Measurements from ENCODE around the gene SELENBP1.
"Not testable (repeated sequence)": the region's sequence is repeated elsewhere in the genome, so short reads cannot be mapped to it uniquely, and the experiment has no call there.

Gene SELENBP1

DNA sequence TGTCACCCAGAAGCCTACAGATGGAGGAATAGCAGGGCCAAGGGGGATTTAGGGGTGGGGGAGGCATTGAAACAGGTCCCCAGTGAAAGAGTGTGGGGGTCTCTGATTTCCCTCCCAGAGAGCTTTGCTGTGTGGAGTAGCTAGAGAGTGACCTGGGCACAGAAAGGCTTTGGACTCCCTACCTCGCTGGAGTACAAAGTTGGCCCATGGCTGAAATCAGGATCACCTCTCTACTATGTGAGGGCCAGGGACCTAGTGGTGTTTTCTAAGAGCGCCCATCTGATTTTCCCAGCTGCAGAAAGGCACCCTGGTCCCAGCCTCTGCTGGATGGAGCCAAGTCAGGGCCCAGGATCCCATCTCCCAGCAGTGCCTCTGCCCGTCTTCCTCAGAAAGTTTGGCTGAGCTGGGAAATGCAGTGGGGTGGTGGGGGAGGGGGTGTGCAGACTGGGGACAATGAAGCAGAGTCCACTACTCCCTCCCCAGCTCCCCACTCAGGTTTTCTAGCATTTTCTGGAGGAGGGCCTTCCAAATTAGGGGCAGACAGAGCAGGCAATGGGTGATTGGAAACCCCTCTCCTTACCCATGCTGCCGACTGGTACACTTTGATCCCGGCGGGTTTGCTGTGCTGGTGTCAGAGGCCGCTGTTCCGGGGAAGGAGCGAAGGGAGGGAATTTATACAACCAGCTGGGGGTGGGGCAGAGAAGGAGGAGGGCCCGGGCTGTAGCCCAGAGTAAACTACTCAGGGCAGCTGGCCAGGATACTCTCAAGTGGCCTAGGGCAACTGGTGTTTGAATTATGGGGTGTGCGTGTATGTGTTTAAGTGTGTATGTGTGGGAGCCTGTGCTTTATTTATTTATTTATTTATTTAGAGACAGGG lies at the start of gene SELENBP1:
Gene SELENBP1, minus strand, starts transcription at position 648 of the 877 bp plus-strand sequence. Its CDS starts 64 bp downstream, at position 584.
- no peak for FAIRE-seq

DNA sequence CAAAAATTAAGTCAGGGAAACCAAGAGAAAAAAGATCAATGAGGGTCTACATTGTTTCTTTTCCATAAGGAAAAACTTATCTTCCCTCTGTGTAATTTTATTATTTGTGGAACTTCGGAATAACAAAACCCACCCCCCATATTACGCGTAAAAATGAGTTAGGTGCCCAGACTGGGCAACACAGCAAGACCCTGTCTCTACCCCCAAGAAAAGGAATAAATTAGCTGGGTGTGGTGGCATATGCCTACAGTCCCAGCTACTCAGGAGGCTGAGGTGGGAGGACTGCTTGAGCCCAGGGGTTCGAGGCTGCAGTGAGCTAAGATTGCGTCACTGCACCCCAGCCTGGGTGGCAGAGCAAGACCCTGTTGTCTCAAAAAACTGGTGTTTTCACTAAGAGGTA lies 47.3 kb upstream of the SELENBP1 start:
- FAIRE-seq, result no peak

DNA sequence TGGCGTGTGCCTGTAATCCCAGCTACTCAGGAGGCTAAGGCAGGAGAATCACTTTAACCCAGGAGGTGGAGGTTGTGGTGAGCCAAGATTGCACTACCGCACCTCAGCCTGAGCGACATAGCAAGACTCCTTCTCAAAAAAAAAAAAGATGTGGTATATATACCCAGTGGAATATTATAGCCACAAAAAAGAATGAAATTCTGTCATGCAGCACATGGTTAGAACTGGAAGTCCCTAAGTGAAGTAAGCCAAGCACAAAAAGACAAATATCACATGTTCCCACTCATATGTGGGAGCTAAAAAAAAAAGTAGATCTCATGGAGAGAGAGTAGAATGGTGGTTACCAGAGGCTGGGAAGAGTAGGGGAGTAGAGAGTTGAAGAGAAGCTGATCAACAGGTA lies 45.6 kb upstream of the SELENBP1 start:
- FAIRE-seq, result no peak

DNA sequence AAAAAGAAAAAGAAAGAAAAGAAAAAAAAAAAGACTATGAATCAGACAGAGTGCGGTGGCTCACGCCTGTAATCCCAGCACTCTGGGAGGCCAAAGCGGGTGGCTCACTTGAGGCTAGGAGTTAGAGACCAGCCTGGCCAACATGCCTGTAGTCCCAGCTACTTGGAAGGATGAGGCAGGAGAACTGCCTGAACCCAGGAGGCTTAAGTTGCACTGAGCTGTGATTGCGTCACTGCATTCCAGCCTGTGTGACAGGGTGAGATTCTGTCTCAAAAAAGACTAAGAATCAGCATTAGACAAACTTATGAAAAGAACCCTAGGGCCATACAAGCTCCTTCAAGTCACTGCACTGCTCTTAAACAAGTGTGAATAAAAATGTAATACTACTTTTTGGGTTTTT lies 43.7 kb upstream of the SELENBP1 start:
- FAIRE-seq, result no peak

DNA sequence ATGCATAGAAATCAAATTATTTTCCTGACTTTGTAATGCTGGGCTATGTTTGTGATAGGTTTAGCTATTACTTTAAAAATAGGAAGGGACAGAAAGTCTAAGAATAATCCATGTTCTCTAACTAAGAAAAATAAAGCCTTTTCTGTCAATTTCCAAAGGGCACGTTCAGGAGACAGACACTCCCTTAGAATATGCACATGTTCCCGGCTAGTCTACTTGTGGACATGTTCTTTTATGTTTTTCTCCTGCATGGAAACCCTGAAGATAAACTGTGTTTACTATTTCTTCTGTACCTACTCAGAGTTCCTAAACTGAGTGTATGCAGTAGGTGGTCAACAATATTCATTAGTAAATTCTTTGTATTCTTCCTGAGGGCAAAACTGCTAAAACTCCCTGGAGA lies 39.4 kb upstream of the SELENBP1 start:
- no peak for FAIRE-seq

DNA sequence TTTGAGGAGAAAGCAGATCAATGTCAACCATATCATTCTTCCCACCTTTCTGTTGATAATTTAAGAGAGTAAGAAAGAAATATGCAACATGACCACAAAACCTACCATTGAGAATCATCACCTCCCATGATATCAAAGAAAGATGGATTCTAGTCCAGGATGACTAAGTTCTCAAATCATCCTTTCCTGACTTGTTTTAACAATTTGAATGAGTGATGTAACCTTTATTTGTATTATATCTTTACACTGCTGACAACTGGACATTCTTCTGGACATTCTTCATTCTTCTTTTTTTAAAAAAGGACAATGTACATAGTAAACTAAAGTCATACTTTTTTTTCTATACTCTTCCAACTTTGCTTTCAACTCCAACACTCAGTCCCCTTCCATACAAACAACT lies 36.4 kb upstream of the SELENBP1 start:
- FAIRE-seq, result no peak

DNA sequence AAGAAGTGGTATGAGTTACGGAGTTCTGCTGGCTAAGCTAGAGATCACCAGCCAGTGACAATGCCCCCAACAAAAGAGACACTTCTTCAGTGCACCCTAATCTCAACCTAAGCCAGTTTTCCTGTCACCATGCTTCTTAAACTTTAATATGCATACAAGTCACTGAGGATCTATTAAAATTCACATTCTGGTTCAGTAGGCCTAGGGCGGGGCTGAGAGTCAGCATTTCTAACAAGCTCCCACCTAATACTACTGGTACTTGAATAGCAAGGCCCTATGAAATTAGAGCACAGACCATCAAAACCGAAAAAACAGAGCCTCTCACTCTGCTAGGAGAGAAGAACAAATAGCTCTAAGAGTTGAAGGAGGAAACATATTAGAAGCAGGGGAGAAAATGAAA lies 34.8 kb upstream of the SELENBP1 start:
- no peak for FAIRE-seq

DNA sequence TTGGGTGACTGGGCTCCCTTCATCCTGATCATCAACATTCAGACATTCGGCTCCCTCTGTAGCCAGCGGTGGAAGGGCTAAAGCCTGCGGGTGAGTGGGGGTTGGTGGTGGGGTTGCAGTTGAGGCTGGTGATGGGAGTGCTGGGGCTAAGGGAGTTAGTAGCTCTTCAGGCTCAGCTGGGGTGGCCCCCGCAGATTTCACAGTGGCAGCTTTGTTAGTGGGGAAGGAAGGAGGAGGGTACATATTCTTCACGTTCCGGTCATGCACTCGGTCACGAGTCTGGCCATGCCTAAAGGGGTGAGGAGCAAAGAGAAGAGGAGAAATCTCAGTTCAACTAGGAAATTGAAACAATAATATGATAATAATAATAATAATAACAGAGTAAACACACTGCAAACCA lies 33.7 kb upstream of the SELENBP1 start:
- FAIRE-seq, result no peak

DNA sequence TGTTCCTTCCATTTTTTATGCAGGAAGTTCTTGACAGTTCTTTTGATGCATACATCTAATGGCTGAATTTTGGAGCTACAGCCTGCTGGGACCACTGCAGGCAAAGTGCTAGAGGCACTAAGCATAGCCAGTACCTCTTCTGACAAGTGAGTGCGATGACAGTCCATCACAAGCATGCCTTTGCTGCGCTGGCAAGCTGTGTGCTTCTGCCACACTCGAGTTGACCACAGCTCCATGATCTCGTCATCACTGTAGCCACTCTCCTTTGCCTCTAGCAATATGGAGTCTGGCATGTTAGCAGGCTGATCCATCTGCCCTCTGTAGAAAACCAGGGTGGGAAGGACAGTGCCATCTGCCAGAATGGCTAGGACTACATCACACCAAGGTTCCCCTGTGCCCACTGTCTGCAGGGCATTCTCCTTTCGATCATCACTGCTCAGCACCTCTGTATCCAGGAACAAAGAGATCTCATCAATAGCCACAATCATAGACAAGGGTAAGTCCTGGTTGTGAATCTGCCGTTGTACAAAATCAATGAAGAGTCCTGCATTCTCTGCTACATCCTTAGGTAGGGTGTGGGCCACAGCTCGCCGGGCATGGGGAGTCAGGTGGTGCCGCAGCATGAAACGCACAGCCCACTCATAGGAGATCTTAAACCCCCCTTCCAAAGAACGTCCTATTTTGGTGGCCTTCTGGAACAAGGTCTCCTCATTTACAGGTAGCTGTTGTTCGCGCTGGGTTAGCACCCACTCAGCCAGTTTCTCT lies 32.9 kb upstream of the SELENBP1 start:
- no peak for FAIRE-seq

DNA sequence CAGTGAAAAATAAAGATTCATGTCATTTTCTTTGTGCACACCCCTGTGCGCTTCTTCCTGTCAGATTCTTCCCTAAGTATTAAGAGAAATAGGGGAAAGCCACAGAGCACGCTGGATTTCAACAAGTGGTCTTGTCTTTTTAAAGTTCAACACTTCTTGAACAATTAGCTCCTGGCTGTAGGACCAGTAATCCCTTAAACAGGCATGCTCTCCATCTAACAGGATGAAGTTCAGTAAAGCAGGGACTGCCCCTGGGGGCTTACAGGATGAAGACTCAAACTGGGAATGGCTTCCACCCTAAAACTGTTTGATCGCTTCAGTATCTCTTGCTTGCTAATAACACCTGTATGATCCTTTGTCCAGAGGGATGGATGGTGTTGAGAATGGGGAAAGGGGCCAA lies 31.1 kb upstream of the SELENBP1 start:
- FAIRE-seq, result no peak

DNA sequence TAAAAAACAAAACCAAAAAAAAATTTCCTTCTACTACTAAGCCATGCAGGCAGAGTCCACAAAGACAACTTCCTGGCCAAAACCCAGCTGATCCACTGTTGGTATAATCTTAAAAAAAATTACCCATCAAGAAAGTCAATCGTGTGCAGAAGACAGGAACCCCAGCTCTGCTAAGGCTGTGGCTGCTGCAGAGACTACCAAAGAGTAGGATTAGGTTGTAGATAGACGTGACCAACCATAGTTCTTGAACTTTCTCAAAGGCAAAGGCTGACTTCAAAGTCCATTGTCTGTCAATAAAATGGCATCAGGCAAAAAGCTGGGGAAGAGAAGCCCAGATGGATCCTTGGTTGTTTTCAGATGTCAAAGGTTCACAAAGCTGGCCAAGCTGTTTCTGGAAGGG lies 30.3 kb upstream of the SELENBP1 start:
- no peak for FAIRE-seq

DNA sequence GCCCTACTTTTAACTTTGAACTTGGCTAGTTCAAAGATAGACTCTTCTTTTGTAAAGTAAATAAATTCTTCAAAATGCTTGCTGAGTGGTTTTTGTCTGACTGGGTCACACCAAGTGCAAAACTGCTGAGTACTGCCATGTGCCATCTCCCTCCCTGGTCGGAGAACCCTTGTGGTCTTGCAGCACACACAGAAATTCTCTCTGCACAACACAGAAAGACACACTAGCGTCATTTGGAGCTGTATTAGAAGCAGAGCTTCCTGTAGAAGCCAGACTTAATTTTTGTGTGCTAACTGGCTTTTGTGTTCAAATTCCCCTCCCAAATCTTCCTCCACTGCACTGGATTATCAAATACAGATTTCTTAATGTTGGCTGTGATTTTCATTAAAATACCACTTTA lies 29.4 kb upstream of the SELENBP1 start:
- FAIRE-seq, result no peak

DNA sequence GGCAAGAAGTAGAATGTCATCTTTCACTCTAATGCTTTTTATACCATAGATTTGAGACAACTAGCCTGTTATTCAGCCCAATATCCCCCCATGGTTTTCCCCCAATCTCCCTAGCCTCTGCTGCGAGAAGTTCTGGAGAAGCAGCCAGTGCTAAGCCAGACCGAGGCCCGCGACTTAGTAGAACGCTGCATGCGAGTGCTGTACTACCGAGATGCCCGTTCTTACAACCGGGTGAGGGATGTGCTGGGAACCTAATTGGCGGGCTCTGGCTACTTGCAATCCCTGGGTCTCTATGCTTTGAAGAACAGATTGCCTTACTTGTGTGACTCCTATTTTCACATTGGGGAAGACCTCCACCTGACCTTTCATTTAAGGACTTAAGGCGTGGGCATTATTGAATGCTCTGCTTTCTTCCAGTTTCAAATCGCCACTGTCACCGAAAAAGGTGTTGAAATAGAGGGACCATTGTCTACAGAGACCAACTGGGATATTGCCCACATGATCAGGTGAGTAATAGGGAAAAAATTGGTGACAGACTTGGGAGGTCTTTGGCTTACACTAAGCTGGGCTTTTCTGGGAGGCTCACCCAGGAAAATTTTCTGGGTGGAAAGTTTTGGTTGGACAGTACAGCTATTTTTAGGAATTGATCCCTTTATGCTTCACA lies 28.8 kb upstream of the SELENBP1 start:
- no peak for FAIRE-seq

DNA sequence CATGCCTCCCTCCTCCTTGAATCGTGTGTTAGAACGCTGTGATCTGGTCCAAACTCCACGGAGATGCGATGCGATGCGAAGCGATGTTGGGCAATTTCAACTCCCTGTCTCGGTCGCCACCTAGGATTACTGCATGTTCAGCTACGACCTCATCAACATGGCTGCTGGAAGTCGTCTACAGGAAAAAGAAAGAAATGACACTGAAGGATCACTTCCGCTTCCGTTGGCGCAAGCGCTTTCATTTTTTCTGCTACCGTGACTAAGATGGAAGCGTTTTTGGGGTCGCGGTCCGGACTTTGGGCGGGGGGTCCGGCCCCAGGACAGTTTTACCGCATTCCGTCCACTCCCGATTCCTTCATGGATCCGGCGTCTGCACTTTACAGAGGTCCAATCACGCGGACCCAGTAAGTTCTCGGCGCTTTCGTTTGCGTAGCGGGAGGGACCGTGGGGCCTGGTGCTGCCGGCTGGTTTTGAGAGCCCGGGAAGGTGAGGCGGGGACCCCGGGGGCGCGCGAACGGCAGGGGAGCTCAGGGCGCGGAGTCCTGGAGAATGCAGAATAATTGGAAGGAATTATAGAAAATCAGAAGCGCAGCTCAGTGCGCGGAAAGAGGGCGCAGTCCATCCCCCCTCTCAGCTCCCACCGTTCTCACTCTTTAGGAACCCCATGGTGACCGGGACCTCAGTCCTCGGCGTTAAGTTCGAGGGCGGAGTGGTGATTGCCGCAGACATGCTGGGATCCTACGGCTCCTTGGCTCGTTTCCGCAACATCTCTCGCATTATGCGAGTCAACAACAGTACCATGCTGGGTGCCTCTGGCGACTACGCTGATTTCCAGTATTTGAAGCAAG lies 27.0 kb upstream of the SELENBP1 start, which contains the start of gene PSMB4:
Gene PSMB4, plus strand, starts transcription at position 250 of the 848 bp plus-strand sequence. Its CDS starts 15 bp downstream, at position 265.
- peak; percentile 89 for FAIRE-seq

DNA sequence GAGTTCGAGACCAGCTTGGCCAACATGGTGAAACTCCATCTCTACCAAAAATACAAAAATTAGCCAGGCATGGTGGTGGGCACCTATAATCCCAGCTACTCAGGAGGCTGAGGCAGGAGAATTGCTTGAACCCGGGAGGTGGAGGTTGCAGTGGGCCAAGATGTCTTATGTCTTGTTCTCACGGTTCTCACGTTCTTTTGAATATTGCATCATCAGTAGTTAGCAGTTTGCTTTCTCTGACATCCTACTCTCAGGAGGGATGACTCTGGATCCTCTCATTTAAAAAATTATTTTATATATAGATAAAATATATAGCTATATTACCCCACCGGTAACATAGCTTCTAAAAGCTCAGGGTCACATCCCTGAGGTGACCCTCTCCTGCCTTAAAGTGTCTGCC lies 23.8 kb upstream of the SELENBP1 start:
- not testable (repeated sequence) for FAIRE-seq

DNA sequence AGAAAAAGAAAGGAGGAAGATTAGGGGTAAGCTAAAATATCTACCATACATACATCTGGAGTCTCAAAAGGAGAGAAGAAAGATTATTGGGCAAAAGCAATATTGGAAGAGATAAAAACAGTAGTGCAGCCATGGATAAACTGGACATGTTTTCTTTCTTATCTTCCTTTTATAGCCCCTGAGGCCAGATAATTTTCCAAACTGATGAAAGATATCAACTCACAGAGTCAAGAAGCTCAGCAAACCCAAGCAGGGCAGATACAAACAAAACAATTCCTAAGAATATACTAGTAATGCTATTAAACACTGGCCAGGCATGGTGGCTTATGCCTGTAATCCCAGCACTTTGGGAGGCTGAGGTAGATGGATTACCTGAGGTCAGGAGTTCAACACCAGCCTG lies 21.1 kb upstream of the SELENBP1 start:
- no peak for FAIRE-seq

DNA sequence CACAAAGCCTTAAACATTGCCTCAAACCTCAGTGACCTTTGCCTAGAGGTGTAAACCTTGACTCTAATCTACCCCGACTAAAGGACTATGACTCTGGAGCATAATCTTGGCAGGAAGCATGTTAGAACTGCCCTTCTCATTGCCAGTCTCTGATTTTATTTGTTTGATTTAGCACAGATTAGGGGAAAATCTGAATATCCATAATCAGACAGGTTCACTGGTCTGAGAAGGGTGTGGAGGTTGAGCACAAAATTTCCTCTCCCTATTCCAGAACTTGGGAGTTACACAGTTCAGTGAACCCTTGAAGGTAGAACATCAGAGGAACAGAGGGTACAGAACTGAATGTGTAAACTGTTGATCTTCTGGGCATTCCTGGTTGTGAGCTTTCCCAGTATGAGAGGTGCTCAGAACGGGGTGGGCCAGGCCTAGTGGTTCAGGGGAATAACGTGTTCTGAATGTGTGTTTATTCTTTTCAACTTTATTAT lies 18.6 kb upstream of the SELENBP1 start:
- no peak for FAIRE-seq

DNA sequence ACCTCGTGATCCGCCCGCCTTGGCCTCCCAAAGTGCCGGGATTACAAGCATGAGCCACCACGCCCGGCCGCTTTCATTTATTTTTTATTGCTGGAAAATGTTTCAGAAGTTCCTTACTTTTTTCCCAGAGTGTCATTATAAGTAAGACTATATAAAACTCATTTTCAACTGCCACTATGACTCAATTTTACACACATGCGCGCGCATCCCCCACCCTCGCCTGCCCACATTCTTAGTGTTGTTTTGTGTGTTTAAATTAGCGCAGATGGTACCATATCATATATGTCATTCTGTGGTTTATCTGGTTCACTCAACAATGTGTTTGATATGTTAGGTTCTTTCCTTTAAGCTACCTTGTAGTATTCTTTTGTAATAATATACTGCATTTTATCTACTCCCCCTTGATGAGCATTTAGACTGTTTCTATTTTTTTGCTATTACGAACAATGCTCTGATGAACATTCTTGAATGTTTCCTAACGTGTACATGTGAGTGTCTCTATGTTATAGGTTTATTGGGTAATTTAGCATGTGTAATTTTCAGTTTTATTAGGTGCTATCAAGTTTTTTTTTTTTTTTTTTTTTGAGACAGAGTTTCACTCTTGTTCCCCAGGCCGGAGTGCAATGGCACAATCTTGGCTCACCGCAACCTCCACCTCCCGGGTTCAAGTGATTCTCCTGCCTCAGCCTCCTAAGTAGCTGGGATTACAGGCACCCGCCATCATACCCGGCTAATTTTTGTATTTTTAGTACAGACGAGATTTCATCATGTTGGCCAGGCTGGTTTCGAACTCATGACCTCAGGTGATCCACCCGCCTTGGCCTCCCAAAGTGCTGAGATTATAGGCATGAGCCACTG lies 17.9 kb upstream of the SELENBP1 start:
- FAIRE-seq, result not testable (repeated sequence)

DNA sequence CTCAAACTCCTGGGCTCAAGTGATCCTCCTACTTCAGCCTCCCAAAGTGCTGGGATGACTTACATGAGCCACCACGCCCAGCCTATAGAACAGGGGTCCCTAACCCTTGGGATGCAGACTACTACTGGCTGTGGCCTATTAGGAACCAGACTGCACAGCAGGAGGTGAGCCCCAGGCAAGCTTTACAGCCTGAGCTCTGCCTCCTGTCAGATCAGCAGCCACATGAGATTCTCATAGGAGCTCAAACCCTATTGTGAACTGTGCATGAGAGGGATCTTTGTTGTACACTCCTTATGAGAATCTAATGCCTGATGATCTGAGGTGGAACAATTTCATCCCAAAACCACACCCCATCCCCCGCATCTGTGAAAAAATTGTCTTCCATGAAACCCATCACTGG lies 13.5 kb upstream of the SELENBP1 start:
- no peak for FAIRE-seq

DNA sequence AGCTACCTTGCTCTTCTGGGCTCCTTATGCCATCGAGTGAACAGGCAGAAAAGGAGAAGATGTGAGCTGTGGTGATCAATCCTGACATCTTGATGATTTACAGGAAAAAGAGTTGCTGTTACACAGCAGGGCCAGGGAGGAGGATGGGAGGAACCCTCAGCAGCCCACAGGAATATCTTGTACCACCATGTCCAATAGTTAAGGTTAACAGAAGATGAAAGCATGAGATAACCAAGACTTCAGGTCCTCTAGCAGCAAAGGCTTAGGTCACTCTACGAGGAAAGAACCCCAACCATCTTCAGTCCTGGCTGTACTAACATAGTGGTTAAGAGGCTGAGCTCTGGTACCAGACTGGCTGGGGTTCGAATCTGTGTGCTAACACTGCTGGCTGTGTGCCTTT lies 12.1 kb upstream of the SELENBP1 start:
- FAIRE-seq, result no peak

DNA sequence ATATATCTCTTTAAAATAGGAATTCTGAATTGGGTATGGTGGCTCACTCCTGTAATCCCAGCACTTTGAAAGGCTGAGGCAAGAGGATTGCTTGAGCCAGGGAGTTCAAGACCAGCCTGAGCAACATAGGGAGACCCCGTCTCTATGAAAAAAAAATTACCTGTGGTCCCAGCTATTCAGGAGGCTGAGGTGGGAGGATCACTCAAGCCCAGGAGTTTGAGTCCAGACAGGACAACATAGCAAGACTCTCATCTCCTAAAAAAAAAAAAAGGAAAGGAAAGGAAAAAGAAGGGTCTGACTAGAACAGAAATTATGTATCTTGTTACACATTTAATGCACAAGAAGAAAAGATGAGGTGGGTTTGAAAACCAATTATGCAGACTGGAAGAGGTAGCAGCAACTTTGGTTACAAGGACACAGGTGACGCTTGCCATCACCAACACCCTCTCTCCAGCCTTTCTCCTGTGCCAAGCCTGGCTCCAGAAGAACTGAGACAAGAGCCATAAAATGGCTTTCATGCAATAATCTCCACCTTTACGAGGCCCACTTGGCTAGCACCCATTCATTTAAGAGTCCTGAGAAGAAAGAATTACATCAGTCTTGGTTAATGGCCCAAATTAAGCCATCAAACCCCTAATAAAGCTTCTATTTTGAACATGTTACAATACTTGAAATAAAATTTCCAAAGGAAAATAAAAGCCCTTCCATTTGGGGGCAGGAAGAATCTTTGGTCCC lies 4.8 kb upstream of the SELENBP1 start:
- FAIRE-seq, result no peak

All from A204.1 (cell line).